ENCODE measurements around the gene NSMF. TPM values are rescaled to one million over a fixed set of nuclear protein-coding genes. Genes with fewer than 3 reads are reported as not detected.

The NSMF gene
- total and polyA plus RNA-seq, 8 donors: 29.5 to 46.5 (median 36.3) TPM

- no peaks in the 10 kb centered on the region for H3K9me3 ChIP-seq
- peaks cover 0 to 7% of the 10 kb centered on the region in 2 donors for H3K4me1 ChIP-seq
- DNase-seq: peak in 2 of 4 donors; percentile 16 to 60
- no peak overlapping the region for H3K27ac ChIP-seq
- H3K4me3 ChIP-seq: no peak overlapping the region
- intact Hi-C loops (cut with DNase I): no loop called here
- H3K36me3 ChIP-seq: no peaks in the 10 kb centered on the region
- peaks cover 0 to 17% of the 10 kb centered on the region in 2 donors for H3K27me3 ChIP-seq
- ATAC-seq: no peak
- no peak for TF ChIP-seq CTCF (IDR thresholded peaks at IDR 0.05)
These were observed 6.7 kb upstream of the NSMF start for GRCh38 chr9:137465720-137466388.

GRCh38 chr9:137465000-137465719 lies 6.0 kb upstream of the NSMF start:
- intact Hi-C loops (cut with DNase I): no loop called here
- Histone ChIP-seq H3K4me3 (no peak overlapping the region), H3K27ac (no peak overlapping the region), H3K27me3 (peaks cover 0 to 17% of the 10 kb centered on the region in 2 donors), H3K4me1 (peaks cover 0 to 7% of the 10 kb centered on the region in 2 donors), H3K36me3 (no peaks in the 10 kb centered on the region), H3K9me3 (no peaks in the 10 kb centered on the region)
- ATAC-seq (no peak), DNase-seq (peak in 2 of 4 donors; percentile 30 to 71)
- no peak for TF ChIP-seq CTCF (IDR thresholded peaks at IDR 0.05)

GRCh38 chr9:137464291-137464999 lies 5.3 kb upstream of the NSMF start:
- ATAC-seq (no peak), DNase-seq (peak in 2 of 4 donors; percentile 29 to 72)
- Histone ChIP-seq H3K9me3 (no peaks in the 10 kb centered on the region), H3K36me3 (no peaks in the 10 kb centered on the region), H3K4me3 (no peak overlapping the region), H3K4me1 (peaks cover 3 to 10% of the 10 kb centered on the region in 2 donors), H3K27ac (no peak overlapping the region), H3K27me3 (peaks cover 0 to 17% of the 10 kb centered on the region in 2 donors)
- intact Hi-C loops (cut with DNase I): no loop called here
- no peak for TF ChIP-seq CTCF (IDR thresholded peaks at IDR 0.05)

- DNase-seq (peak in 1 of 4 donors; percentile 28), ATAC-seq (no peak)
- Histone ChIP-seq H3K4me1 (peaks cover 3 to 11% of the 10 kb centered on the region in 2 donors), H3K36me3 (no peaks in the 10 kb centered on the region), H3K9me3 (no peaks in the 10 kb centered on the region), H3K27me3 (peaks cover 0 to 17% of the 10 kb centered on the region in 2 donors), H3K4me3 (no peak overlapping the region), H3K27ac (no peak overlapping the region)
- intact Hi-C loops (cut with DNase I): no loop called here
- TF ChIP-seq CTCF (IDR thresholded peaks at IDR 0.05): no peak
These were observed 4.8 kb upstream of the NSMF start for GRCh38 chr9:137463931-137464290.
